ENCODE measurements around the gene MCRIP2. TPM values are rescaled to one million over a fixed set of nuclear protein-coding genes. Genes with fewer than 3 reads are reported as not detected.

Gene MCRIP2
- total RNA-seq, 4 donors from 2014 or later, result 2.6 to 62.0 (median 17.0) TPM

GRCh38 chr16:598823-599739 is 42.5 kb upstream of the MCRIP2 start:
- intact Hi-C loops (cut with DNase I; ENCODE audit: low total_unique reads), result no loop called here
- no peaks in the 10 kb centered on the region for H3K27me3 ChIP-seq
- H3K27ac ChIP-seq, result no peak overlapping the region
- no peak for DNase-seq
- no peak overlapping the region for H3K4me3 ChIP-seq
- no peaks in the 10 kb centered on the region for H3K4me1 ChIP-seq
- H3K9me3 ChIP-seq, result no peaks in the 10 kb centered on the region
- no peak for TF ChIP-seq CTCF (IDR thresholded peaks at IDR 0.05)
- no peak for TF ChIP-seq POLR2A (IDR thresholded peaks at IDR 0.05)
- H3K36me3 ChIP-seq, result no peaks in the 10 kb centered on the region

- intact Hi-C loops (cut with DNase I; ENCODE audit: low total_unique reads), result no loop called here
- H3K27ac ChIP-seq, result no peak overlapping the region
- H3K4me3 ChIP-seq, result no peak overlapping the region
- no peak for DNase-seq
- no peaks in the 10 kb centered on the region for H3K4me1 ChIP-seq
- H3K9me3 ChIP-seq, result no peaks in the 10 kb centered on the region
- no peaks in the 10 kb centered on the region for H3K27me3 ChIP-seq
- H3K36me3 ChIP-seq, result no peaks in the 10 kb centered on the region
- TF ChIP-seq POLR2A (IDR thresholded peaks at IDR 0.05), result no peak
- TF ChIP-seq CTCF (IDR thresholded peaks at IDR 0.05), result no peak
Observed at GRCh38 chr16:600781-601180, 40.8 kb upstream of the MCRIP2 start.

GRCh38 chr16:603933-604332 is 37.7 kb upstream of the MCRIP2 start:
- H3K4me3 ChIP-seq, result no peak overlapping the region
- no peak overlapping the region for H3K27ac ChIP-seq
- H3K27me3 ChIP-seq, result no peaks in the 10 kb centered on the region
- intact Hi-C loops (cut with DNase I; ENCODE audit: low total_unique reads), result no loop called here
- H3K4me1 ChIP-seq, result no peaks in the 10 kb centered on the region
- TF ChIP-seq CTCF (IDR thresholded peaks at IDR 0.05) (no peak), POLR2A (IDR thresholded peaks at IDR 0.05) (no peak)
- no peak for DNase-seq
- H3K9me3 ChIP-seq, result no peaks in the 10 kb centered on the region
- no peaks in the 10 kb centered on the region for H3K36me3 ChIP-seq

GRCh38 chr16:606656-607307 is 34.8 kb upstream of the MCRIP2 start:
- Histone ChIP-seq H3K27ac (no peak overlapping the region), H3K4me3 (no peak overlapping the region), H3K4me1 (no peaks in the 10 kb centered on the region), H3K36me3 (no peaks in the 10 kb centered on the region), H3K9me3 (no peaks in the 10 kb centered on the region), H3K27me3 (no peaks in the 10 kb centered on the region)
- DNase-seq, result no peak
- intact Hi-C loops (cut with DNase I; ENCODE audit: low total_unique reads), result no loop called here
- no peak for TF ChIP-seq CTCF (IDR thresholded peaks at IDR 0.05)
- no peak for TF ChIP-seq POLR2A (IDR thresholded peaks at IDR 0.05)

- DNase-seq, result no peak
- H3K27me3 ChIP-seq, result no peaks in the 10 kb centered on the region
- no peak for TF ChIP-seq POLR2A (IDR thresholded peaks at IDR 0.05)
- no peak for TF ChIP-seq CTCF (IDR thresholded peaks at IDR 0.05)
- H3K36me3 ChIP-seq, result no peaks in the 10 kb centered on the region
- no peak overlapping the region for H3K4me3 ChIP-seq
- intact Hi-C loops (cut with DNase I; ENCODE audit: low total_unique reads), result no loop called here
- H3K9me3 ChIP-seq, result no peaks in the 10 kb centered on the region
- no peak overlapping the region for H3K27ac ChIP-seq
- no peaks in the 10 kb centered on the region for H3K4me1 ChIP-seq
Observed at GRCh38 chr16:608019-608418, 33.6 kb upstream of the MCRIP2 start.
